Limb (tissue), 2 donors: ENCODE measurements around the gene LIX1L.
A peak's percentile ranks its signal among the peaks of the same experiment; 100 is the strongest.

ENCODE experiments used
- DNase-seq, 2 donors: peaks; one replicate each; pipeline ENCODE4 v3.0.0-alpha.2; 2016; ENCODE audit errors: extremely low spot score in 2 of 2

The LIX1L gene

GRCh38 chr1:145893306-145894055 is 64.3 kb downstream of the LIX1L start:
- no peak for DNase-seq

- no peak for DNase-seq
Observed at GRCh38 chr1:145892486-145893087, 65.2 kb downstream of the LIX1L start.

GRCh38 chr1:145891587-145892485 is 66.0 kb downstream of the LIX1L start:
- DNase-seq: peak; percentile 95 to 96

- DNase-seq: no peak
Observed at GRCh38 chr1:145891143-145891542, 66.7 kb downstream of the LIX1L start.

GRCh38 chr1:145889722-145890121 is 68.1 kb downstream of the LIX1L start:
- no peak for DNase-seq

- DNase-seq: no peak
Observed at GRCh38 chr1:145887631-145888030, 70.2 kb downstream of the LIX1L start.

- no peak for DNase-seq
Observed at GRCh38 chr1:145886816-145887215, 71.0 kb downstream of the LIX1L start.

GRCh38 chr1:145886390-145886789 is 71.4 kb downstream of the LIX1L start:
- no peak for DNase-seq

GRCh38 chr1:145885738-145886287 is 72.0 kb downstream of the LIX1L start, which contains the start of gene ANKRD35:
TSS of gene ANKRD35 (minus strand) at chr1:145885866. CDS start at chr1:145885758, 108 bp downstream.
- peak; percentile 82 to 84 for DNase-seq

GRCh38 chr1:145884675-145885074 is 73.1 kb downstream of the LIX1L start:
- DNase-seq: no peak
